ENCODE measurements around the gene MBOAT2.

- TF ChIP-seq CTCF (IDR thresholded peaks at IDR 0.05 in 4 of 5, conservative IDR thresholded peaks at IDR 0.05 in 1 of 5), result no peak
- no peak for TF ChIP-seq POLR2A (IDR thresholded peaks at IDR 0.05)
Observed at GRCh38 chr2:8953525-8953924, 50.0 kb downstream of the MBOAT2 start.
